HFF-Myc (cell line): ENCODE results near the gene TNFRSF21.
"Not testable (repeated sequence)": the region's sequence is repeated elsewhere in the genome, so short reads cannot be mapped to it uniquely, and the experiment has no call there.

ENCODE experiments used
- DNase-seq: peaks from one replicate; pipeline ENCODE4 v3.0.0-alpha.2; 2011; ENCODE audit warnings: low read depth; ENCODE audit errors: extremely low read depth
- H3K4me3 ChIP-seq: replicated peaks from 2 replicates; pipeline ENCODE4 v1.5.1; 2011; ENCODE audit warnings: low read depth, mild to moderate bottlenecking, control low read depth, low read length
- CTCF ChIP-seq: IDR thresholded peaks from 2 replicates; pipeline ENCODE4 v1.5.1; 2012; ENCODE audit warnings: mild to moderate bottlenecking, low read depth, low read length, control low read depth; ENCODE audit errors: missing control alignments

The TNFRSF21 gene

DNA sequence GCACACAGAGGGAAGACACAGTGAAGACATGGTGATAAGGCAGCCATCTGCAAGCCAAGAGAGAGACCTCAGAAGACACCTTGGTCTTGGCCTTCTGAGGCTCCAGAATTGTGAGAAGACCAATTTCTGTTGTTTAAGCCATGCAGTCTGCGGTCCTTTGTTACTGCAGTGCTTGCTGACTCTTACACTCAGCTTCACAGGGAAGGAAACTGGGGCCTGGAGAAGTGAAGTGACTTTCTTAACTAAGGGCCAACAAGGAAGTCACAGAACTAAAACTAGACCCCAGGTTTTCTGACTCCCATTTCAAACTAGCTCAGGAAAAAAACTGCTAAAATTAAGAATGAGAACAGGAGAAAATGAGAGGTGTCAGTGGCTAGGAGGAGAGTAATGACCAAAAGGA lies 74.3 kb downstream of the TNFRSF21 start:
- H3K4me3 ChIP-seq: no peak overlapping the region
- TF ChIP-seq CTCF: no peak
- DNase-seq: no peak

DNA sequence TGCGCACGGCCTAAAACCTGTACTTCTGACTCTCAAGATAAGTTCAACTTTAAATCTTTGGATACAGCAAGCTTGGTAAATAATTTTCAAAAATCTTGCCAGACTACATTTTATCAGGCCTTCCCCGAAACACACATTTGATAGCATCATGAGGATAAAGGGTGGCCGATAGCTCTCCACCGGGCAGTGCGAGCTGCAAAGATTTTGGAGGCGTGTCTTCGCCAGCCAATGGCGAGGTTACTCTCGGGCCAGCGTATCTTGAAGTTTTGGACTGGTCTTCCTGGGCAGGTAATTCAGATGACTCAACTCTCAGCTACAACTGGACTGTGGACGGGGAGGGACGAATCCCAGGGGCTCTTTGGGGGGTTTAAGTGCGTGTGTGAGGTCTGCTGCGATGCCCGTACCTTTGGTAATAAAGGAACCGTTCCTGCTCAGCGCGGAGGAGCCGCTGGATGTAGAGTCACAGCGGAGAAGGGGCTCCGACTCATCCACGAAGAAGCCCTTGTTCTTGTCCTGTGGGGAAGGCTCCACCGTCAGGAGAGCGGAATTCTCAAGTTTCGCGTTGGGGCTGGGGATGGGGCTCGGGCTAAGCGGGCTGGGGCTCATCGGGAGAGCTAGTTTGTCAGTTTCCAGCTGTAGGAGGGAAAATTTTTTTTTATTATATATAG lies 75.3 kb downstream of the TNFRSF21 start:
- no peak for DNase-seq
- H3K4me3 ChIP-seq: no peak overlapping the region
- no peak for TF ChIP-seq CTCF

DNA sequence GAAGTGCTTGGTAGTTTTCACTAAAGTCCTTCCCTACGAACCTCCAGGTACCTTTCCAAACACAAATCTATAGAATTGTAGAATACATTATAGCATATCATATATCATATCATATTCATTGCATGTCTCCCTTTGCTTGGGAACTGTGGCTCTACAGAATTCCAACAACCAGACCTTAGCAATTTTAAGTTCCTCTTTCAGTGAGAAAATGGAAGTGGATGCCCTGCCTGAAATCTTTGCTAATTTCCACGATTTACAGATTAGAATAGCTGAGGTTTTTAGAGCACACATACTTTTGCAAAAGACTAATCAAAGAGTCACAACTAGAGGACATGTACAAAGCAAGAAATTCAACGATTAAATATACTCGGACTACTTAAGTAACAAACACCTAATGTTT lies 78.6 kb downstream of the TNFRSF21 start:
- H3K4me3 ChIP-seq: no peak overlapping the region
- TF ChIP-seq CTCF: no peak
- no peak for DNase-seq

DNA sequence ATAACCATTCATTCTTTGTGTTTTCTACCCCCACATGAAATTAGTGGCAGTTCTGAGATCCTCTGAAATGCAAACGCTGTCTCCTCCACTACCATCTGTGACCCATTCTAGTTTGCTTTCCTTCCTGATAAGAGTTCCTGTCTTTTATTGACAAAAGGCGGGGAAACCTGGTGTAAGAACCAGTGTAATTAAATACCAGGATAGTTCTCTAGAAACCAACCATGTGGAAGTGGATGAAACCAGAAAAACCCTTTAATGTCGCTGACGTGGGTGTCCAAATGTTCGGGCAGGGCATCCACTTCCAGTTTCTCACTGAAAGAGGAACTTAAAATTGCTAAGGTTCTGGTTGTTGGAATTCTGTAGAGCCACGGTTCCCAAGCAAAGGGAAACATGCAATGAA lies 79.1 kb downstream of the TNFRSF21 start:
- no peak for DNase-seq
- TF ChIP-seq CTCF: no peak
- no peak overlapping the region for H3K4me3 ChIP-seq

GRCh38 chr6:47229255-47229654 lies 80.5 kb downstream of the TNFRSF21 start:
- no peak for TF ChIP-seq CTCF
- no peak for DNase-seq
- H3K4me3 ChIP-seq: no peak overlapping the region

- not testable (repeated sequence) for DNase-seq, H3K4me3 ChIP-seq
These were observed 81.6 kb downstream of the TNFRSF21 start for GRCh38 chr6:47228093-47228492.

DNA sequence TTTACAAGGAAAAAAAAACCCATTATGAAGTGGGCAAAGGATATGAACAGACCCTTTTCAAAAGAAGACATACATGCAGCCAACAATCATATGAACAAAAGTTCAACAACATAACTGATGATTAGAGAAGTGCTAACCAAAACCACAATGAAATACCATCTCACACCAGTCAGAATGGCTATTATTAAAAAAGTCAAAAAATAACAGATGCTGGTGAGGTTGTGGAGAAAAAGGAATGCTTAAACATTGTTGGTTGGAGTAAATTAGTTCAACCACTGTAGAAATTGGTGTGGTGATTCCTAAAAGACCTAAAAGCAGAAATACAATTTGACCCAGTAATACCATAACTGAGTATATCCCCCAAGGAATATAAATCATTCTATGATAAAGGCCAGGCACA lies 86.5 kb downstream of the TNFRSF21 start:
- H3K4me3 ChIP-seq, DNase-seq: not testable (repeated sequence)

- H3K4me3 ChIP-seq: no peak overlapping the region
- no peak for DNase-seq
- no peak for TF ChIP-seq CTCF
These were observed 88.1 kb downstream of the TNFRSF21 start for GRCh38 chr6:47221565-47221964.
